BJ (cell line): ENCODE data around the gene DNM1. TPM values are rescaled to one million over a fixed set of nuclear protein-coding genes. Genes with fewer than 3 reads are reported as not detected.

ENCODE experiments used
- CTCF ChIA-PET: fragments of 350-600 bp; formaldehyde crosslinking; extraction: SDS; loops from one replicate; lab custom pipeline; 2021; ENCODE audit warnings: antibody characterized with exemption, inconsistent platforms; lab: Yijun Ruan, JAX
- POLR2A ChIA-PET: fragments of 300-600 bp; sonication (Branson Sonifier 250); formaldehyde crosslinking; extraction: SDS; loops from one replicate; lab custom pipeline; 2021; ENCODE audit warnings: antibody characterized with exemption; lab: Charles Lee
- DNase-seq: peaks from one replicate; pipeline ENCODE4 v3.0.0-alpha.2; 2011; ENCODE audit warnings: low read depth
- H3K27me3 ChIP-seq: 2 replicates; pipeline ENCODE4 v1.6.0; 2011; ENCODE audit warnings: low read length; ENCODE audit not compliant: control insufficient read depth, insufficient read depth
- H3K36me3 ChIP-seq: 2 replicates; pipeline ENCODE4 v1.5.1; 2011; ENCODE audit warnings: low read length; ENCODE audit not compliant: control insufficient read depth, insufficient read depth
- H3K4me3 ChIP-seq: 2 replicates; pipeline ENCODE4 v1.5.1; 2011; ENCODE audit warnings: low read depth, mild to moderate bottlenecking, control low read depth, low read length
- CTCF ChIP-seq: IDR thresholded peaks from 2 replicates; pipeline ENCODE4 v1.5.1; 2011; ENCODE audit warnings: low read depth, mild to moderate bottlenecking, control low read depth, inconsistent platforms, low read length, moderate library complexity; ENCODE audit not compliant: insufficient read depth
- polyA plus RNA-seq: library from polyadenylated mRNA; depleted of rRNA; stranded (reverse); fragments of >200 nt; gene quantifications from 2 replicates; pipeline ENCODE4 v1.2.3, GENCODE V29; 2011

DNM1 gene
- polyA plus RNA-seq, 1 experiment, result 8.4 TPM

- CTCF ChIA-PET, result interaction anchor here (1.4 kb wide), 1 partner anchor 18 kb away, joined by 4 read pairs; no protein-coding TSS in a partner anchor
- DNase-seq, result no peak
- POLR2A ChIA-PET, result no interaction called here
Measured at GRCh38 chr9:128163027-128163515, 40.1 kb upstream of the DNM1 start.

GRCh38 chr9:128163523-128164306, 39.5 kb upstream of the DNM1 start:
- no peaks in the 10 kb centered on the region for H3K27me3 ChIP-seq
- no peak overlapping the region for H3K4me3 ChIP-seq
- CTCF ChIA-PET, result interaction anchor here (1.2 to 1.4 kb wide), 2 partner anchors 18 to 46 kb away, joined by 4 to 5 read pairs; no protein-coding TSS in a partner anchor
- no peak for TF ChIP-seq CTCF
- H3K36me3 ChIP-seq, result peaks cover 26% of the 10 kb centered on the region
- POLR2A ChIA-PET, result no interaction called here
- no peak for DNase-seq

More at GRCh38 chr9:128163027-128163515, 40.1 kb upstream of the DNM1 start:
- TF ChIP-seq CTCF, result no peak
- Histone ChIP-seq H3K27me3 (no peaks in the 10 kb centered on the region), H3K4me3 (no peak overlapping the region), H3K36me3 (peaks cover 26% of the 10 kb centered on the region)

- no peak for TF ChIP-seq CTCF
- Histone ChIP-seq H3K27me3 (no peaks in the 10 kb centered on the region), H3K4me3 (no peak overlapping the region), H3K36me3 (peaks cover 32% of the 10 kb centered on the region)
- no peak for DNase-seq
- ChIA-PET POLR2A (no interaction called here), CTCF (interaction anchor here (1.2 to 1.4 kb wide), 3 partner anchors 17 to 46 kb away, joined by 3 to 5 read pairs (median 4); no protein-coding TSS in a partner anchor)
Measured at GRCh38 chr9:128164307-128164885, 38.8 kb upstream of the DNM1 start.

GRCh38 chr9:128166169-128166568, 37.0 kb upstream of the DNM1 start:
- Histone ChIP-seq H3K36me3 (peaks cover 36% of the 10 kb centered on the region), H3K4me3 (no peak overlapping the region), H3K27me3 (no peaks in the 10 kb centered on the region)
- ChIA-PET CTCF (no interaction called here), POLR2A (no interaction called here)
- no peak for DNase-seq
- TF ChIP-seq CTCF, result no peak

DNA sequence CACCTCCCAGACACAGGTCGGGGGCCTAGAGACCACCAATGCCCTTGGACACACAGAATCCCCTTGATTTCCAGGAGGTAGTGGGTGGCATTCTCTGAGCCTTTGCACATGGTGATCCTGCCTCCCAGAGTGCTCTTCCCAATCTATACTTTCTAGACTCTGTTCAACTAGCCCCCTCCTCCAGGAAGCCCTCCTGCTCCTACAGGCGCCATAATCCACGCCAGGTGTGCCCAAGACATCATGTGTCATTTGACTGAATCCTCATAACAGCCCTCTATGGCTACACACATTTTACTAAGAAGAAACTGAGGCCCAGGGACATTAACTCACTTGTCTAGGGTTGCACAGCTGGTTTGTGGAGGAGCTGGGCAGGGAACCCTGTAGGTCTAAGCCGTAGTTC, 36.0 kb upstream of the DNM1 start:
- Histone ChIP-seq H3K27me3 (no peaks in the 10 kb centered on the region), H3K4me3 (no peak overlapping the region), H3K36me3 (peaks cover 35% of the 10 kb centered on the region)
- no peak for DNase-seq
- ChIA-PET CTCF (interaction anchor here (0.7 kb wide), 1 partner anchor 16 kb away, joined by 3 read pairs; no protein-coding TSS in a partner anchor), POLR2A (no interaction called here)
- TF ChIP-seq CTCF, result no peak
